Fibroblast of villous mesenchyme (primary cell): ENCODE data around the gene BIN1. TPM values are rescaled to one million over a fixed set of nuclear protein-coding genes. Genes with fewer than 3 reads are reported as not detected.

Experiments used
- DNase-seq: peaks from one replicate; pipeline ENCODE4 v3.0.0-alpha.2; 2010; ENCODE audit warnings: low read depth
- H3K4me3 ChIP-seq: 2 replicates; pipeline ENCODE4 v1.5.1; 2011; ENCODE audit warnings: low read depth, mild to moderate bottlenecking, low read length
- total RNA-seq: library from RNA; depleted of rRNA; stranded (reverse); fragments of >200 nt; gene quantifications from 2 replicates; pipeline ENCODE4 v1.2.3, GENCODE V29; 2012
- TF ChIP-seq, protein P1 (sequence below): IDR thresholded peaks from 2 replicates; pipeline ENCODE4 v1.5.1; 2012; ENCODE audit warnings: low read depth, mild to moderate bottlenecking, low read length; ENCODE audit not compliant: insufficient read depth

The BIN1 gene
- total RNA-seq, 1 donor = 75.6 TPM

- TF ChIP-seq, protein P1, sequence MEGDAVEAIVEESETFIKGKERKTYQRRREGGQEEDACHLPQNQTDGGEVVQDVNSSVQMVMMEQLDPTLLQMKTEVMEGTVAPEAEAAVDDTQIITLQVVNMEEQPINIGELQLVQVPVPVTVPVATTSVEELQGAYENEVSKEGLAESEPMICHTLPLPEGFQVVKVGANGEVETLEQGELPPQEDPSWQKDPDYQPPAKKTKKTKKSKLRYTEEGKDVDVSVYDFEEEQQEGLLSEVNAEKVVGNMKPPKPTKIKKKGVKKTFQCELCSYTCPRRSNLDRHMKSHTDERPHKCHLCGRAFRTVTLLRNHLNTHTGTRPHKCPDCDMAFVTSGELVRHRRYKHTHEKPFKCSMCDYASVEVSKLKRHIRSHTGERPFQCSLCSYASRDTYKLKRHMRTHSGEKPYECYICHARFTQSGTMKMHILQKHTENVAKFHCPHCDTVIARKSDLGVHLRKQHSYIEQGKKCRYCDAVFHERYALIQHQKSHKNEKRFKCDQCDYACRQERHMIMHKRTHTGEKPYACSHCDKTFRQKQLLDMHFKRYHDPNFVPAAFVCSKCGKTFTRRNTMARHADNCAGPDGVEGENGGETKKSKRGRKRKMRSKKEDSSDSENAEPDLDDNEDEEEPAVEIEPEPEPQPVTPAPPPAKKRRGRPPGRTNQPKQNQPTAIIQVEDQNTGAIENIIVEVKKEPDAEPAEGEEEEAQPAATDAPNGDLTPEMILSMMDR = no peak
- no peak for DNase-seq
- H3K4me3 ChIP-seq = no peak overlapping the region
Observed at GRCh38 chr2:127115471-127116199, 8.7 kb upstream of the BIN1 start.

DNA sequence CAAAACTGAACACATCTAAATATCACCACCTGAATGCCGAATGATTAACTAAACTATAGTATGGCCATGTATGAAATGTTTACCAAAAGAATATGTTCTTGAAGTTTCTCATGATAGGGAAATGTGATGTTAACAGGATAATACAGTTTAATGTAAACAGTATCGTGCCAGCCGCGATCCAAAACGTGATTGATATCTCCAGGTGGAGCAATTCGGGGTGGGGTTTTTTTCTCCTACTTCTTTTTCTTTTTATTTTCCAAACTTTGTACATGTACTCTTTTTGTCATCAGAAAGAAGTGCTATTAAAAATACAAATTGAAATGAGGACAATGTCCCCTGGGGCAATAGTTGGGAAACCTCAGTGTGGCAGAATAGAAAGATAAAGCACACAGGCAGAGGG lies 4.0 kb upstream of the BIN1 start:
- TF ChIP-seq, protein P1 = no peak
- DNase-seq = no peak
- no peak overlapping the region for H3K4me3 ChIP-seq

DNA sequence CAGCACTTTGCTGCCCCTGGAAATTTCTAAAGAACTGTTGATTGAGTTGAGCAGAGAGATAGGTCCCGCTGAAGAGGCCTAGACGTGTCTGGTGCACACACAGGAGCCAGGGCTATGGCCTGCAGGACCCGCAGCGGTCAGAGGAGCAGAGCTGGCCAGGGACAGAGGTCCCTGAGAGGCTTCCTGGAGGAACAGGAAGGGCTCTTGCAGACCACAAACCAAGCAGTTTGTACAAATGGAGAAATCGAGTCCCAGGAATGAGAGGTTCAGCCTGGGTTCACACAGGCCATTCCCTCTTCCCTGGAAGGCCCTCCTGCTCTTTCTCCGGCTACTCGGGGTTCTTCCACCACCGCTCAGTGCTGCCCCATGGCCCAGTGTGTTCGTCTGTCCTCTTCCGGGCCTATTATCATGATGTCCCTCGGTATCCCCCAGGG lies 1.2 kb upstream of the BIN1 start:
- TF ChIP-seq, protein P1 = no peak
- no peak for DNase-seq
- no peak overlapping the region for H3K4me3 ChIP-seq

GRCh38 chr2:127107622-127107999 lies 657 bp upstream of the BIN1 start:
- TF ChIP-seq, protein P1 = no peak
- DNase-seq = no peak
- peak overlapping the region; percentile 89 for H3K4me3 ChIP-seq

DNA sequence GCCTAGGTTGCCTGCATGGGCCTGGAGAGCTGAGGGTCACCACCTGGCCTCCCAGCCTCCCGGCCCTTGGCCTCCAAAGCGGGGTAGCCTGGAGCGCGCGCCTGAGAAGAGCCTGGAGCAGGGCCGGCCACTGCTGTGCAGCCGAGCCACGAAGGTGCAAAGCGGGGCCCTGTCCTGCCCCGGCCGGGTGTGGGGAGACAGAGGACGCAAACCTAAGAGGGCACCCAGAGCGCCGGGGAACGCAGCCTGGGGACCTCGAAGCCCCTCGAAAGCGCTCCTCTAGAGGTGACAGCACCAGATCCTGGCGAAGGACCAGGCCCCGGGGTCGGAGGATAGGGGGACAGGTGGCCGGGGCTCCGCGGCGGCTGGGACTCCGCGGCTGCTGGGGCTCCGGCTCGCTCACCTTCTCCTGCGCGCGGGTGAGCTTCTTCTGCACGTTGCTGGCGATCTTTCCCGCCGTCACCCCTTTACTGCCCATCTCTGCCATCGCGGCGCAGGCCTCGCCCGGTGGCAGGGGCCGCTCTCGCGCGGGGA lies 430 bp downstream of the BIN1 start:
- TF ChIP-seq, protein P1 = no peak
- no peak for DNase-seq

DNA sequence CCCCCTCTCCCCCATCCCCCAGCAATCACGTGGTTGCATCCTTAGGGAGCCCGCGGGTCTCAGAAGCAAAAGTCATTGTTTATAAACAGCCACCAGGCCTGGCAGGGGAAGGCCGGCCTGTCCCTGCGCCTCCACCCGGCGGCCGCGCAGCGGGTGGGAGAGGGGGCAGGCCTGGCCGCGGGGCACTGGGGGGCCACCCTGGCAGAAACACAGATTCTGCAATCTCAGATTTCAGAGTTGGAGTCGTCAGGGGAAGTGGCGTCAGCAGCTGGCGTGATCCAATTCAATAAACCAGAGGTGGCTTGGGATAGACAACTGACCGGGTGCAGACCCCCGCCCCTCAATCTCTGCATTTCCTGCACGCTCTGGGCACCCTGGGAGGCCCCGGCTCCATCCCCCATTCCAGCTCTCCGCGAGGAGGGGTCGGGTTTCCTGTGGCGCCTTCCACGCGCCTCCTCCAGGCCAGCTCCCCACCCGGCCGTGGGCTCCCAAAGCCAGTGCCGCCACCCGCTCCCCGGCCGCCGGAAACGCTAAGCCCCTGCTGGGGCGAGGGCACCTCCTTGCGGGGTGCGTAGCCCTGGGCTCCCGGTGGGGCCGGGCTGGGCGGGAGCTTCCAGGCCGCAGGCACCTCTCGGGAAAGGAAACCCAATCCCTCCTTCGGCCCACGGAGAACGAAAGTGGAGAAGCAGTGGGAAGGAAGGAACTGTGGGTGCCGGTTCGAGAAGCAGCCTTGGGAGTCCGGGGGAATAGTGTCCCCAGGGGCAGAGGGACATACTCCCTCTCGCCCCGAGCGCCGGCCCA lies 1.1 kb downstream of the BIN1 start:
- peak overlapping the region; percentile 89 for H3K4me3 ChIP-seq
- TF ChIP-seq, protein P1 = peak; percentile 5
- DNase-seq = peak; percentile 73

More for the DNA sequence above, 430 bp downstream of the BIN1 start:
- peak overlapping the region; percentile 89 for H3K4me3 ChIP-seq
